Transverse colon (tissue), 4 donors: Measurements from ENCODE around the gene MAGI1.

Experiments
- POLR2AphosphoS5 ChIP-seq, 3 donors: sonication (generic); formaldehyde crosslinking; IDR thresholded peaks; one replicate each; pipeline ENCODE4 v1.6.1; 2016; ENCODE audit warnings: antibody characterized with exemption in 3 of 3
- TF ChIP-seq, protein P1 (sequence below), 5 experiments: fragments of 200-600 bp in 3 of 5; fragments of 450-650 bp in 2 of 5; sonication (generic) in 3 of 5; IDR thresholded peaks; 1 replicate in 2 of 5; 2 replicates in 3 of 5; pipeline ENCODE4 v1.5.1; 2016 to 2017; ENCODE audit warnings: antibody characterized with exemption in 5 of 5, inconsistent platforms in 3 of 5, mild to moderate bottlenecking in 2 of 5, moderate library complexity in 1 of 5

GRCh38 chr3:65550137-65550536 is 488.6 kb downstream of the MAGI1 start:
- TF ChIP-seq, protein P1, sequence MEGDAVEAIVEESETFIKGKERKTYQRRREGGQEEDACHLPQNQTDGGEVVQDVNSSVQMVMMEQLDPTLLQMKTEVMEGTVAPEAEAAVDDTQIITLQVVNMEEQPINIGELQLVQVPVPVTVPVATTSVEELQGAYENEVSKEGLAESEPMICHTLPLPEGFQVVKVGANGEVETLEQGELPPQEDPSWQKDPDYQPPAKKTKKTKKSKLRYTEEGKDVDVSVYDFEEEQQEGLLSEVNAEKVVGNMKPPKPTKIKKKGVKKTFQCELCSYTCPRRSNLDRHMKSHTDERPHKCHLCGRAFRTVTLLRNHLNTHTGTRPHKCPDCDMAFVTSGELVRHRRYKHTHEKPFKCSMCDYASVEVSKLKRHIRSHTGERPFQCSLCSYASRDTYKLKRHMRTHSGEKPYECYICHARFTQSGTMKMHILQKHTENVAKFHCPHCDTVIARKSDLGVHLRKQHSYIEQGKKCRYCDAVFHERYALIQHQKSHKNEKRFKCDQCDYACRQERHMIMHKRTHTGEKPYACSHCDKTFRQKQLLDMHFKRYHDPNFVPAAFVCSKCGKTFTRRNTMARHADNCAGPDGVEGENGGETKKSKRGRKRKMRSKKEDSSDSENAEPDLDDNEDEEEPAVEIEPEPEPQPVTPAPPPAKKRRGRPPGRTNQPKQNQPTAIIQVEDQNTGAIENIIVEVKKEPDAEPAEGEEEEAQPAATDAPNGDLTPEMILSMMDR (IDR thresholded peaks at IDR 0.05) = no peak
- no peak for TF ChIP-seq POLR2AphosphoS5 (IDR thresholded peaks at IDR 0.05)
